DMS 273 treated with DMSO at 0.1 percent for 48 hours (cell line): Measurements from ENCODE around the gene TSPAN4.

Experiments used
- DNase-seq: peaks from one replicate; lab custom pipeline; 2025; lab: John Stamatoyannopoulos, UW

The TSPAN4 gene

DNA sequence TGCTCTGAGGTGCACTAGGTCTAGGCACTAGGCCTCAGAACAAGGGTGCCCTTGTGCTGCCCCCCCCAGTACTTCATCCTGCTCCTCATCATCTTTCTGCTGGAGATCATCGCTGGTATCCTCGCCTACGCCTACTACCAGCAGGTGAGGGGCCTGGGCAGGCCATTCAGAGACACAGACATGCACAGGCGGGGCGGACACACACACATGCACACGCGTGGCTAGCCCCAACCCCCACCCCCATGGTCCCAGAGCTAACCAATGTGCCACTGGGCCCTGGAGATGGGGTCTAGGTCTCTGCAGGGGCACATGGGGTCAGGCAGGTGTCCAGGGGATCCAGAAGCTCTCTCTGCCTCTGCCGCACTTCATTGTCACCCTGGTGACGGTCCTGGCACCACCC lies 6.0 kb upstream of the TSPAN4 start:
- no peak for DNase-seq

DNA sequence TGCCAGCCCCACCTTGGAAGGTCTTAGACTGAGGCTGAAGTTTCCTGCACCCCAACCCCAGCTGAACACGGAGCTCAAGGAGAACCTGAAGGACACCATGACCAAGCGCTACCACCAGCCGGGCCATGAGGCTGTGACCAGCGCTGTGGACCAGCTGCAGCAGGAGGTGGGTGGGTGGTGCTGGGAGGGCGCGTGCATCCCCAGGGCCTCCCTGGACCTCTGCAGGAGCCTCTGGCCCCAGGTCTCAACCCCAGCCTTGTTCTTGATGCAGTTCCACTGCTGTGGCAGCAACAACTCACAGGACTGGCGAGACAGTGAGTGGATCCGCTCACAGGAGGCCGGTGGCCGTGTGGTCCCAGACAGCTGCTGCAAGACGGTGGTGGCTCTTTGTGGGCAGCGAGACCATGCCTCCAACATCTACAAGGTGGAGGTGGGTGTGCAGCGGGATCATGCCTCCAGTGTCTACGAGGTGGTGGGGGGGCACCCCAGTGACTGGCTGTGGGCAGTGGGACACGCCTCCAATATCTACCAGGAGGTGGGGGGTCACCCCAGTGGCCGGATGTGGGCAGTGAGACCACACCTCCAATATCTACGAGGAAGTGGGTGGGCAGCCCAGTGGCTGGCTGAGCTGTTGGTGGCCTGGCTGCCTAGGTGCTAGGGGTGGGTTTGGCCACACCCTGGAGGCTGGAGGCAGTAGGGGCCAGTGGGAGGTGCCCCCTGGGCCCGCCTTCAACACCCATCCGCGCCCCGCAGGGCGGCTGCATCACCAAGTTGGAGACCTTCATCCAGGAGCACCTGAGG lies 5.3 kb upstream of the TSPAN4 start:
- DNase-seq = no peak

DNA sequence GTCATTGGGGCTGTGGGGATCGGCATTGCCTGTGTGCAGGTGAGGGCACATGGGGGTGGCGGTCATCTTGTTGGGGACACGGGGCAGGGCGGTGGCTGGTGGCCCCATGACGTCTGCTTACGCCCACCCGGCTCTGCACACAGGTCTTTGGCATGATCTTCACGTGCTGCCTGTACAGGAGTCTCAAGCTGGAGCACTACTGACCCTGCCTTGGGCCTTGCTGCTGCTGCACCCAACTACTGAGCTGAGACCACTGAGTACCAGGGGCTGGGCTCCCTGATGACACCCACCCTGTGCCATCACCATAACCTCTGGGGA lies 4.7 kb upstream of the TSPAN4 start:
- DNase-seq = no peak

DNA sequence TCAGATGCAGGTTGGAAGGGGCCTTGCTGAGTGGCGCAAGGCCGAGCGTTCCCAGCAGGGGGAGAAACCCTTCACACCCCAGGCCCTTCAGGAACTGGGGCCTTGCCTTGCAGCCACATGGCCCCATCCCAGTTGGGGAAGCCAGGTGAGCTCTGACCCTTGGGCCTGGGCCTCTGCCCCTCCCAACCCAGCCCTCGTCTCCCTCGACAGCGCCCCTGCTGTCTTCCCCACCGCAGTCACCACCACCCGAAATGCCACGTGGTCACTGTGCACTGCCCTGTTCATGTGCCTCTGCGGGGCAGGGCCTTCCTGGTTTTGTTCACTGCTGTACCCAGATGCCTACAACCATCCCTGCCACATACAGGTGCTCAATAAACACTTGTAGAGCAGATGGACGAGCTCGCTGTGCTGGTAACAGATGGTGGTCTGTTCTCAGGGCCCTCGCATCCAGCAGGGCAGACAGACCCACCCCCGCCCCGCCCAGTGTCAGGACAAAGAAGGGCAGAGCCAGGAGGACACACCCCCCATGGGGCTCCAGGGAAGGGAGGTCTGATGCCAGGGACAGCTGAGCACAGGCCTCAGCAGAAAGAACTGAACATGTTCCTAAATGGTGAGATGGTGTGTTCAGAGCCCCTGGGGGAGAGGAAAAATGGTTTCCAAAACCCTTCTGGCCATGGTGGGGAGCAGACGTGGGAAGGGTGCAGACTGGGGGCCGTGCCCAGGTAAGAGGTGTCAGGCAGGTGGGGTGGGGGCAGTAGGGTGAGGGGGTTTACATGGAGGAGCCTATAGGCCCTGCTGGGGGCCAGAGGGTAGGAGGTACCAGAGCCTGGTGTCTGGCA lies 4.0 kb upstream of the TSPAN4 start:
- peak; percentile 74 for DNase-seq

DNA sequence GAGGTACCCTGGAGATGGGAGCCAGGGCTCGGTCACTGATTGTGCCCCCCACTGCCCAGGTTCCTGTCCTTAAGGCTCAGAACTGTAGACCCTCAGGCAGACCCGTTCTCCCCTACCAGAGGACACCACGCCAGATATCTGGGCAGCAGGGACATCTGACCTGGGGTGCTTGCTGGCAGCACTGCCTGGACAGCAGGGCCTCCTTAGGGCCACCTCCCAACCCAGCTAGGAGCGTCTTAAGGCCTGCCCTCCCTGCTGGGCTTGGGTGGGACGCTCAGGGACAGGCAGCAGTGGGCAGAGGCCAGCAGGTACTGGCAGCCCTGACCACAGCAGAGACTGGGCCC lies 3.4 kb upstream of the TSPAN4 start:
- no peak for DNase-seq

DNA sequence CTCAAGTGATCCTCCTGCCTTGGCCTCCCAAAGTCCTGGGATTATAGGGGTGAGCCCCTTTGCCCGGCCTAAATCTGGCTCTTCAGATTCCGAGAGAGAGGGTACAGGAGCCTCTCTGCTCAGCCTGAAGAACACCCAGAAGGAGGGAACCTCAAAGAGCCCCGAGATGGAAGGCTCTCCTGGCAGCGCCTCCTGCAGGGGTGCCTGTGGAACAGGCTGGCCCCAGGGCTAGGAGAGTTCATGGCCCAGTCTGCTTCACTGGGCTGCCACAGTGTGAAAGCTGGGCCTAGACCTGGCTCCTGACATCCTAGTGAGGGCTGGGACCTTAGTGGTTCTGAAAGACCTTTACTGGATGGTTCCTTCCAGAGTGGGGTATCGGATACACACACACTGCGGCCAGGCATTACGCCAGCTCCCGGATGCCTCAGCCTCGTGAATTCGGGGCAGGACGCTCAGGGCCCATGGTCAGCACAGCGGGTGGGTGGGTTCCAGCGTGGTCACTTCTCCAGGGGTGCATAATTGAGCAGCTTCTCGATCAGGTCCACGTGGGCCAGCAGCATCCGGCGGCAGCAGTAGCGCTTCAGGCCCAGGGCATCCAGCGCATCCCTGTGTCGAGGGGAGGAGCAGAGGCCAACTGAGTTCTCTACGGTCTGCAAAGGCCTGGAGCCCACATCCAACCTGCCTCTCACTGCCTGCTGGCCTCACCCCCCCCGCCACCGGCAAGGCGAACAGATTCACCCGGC lies 2.6 kb upstream of the TSPAN4 start:
- DNase-seq = no peak

DNA sequence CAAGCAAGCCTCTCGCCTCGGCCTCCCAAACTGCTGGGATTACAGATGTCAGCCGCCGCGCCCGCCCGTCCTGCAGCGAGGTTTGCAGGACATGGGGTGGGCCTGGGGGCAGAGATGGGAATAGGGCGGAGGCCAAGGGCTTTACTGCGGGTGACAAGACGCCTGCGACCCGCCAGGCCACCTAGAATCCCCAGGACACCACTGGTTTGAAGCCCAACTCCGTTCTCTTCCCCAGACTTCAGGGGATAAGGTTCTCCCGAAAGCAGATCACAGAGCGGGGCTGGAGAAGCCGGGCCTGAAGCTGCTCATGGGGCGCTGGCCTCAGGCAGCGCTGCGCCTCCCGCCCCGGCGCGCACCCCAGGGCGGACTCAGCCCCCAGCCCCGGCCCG lies 677 bp upstream of the TSPAN4 start:
- DNase-seq = no peak

DNA sequence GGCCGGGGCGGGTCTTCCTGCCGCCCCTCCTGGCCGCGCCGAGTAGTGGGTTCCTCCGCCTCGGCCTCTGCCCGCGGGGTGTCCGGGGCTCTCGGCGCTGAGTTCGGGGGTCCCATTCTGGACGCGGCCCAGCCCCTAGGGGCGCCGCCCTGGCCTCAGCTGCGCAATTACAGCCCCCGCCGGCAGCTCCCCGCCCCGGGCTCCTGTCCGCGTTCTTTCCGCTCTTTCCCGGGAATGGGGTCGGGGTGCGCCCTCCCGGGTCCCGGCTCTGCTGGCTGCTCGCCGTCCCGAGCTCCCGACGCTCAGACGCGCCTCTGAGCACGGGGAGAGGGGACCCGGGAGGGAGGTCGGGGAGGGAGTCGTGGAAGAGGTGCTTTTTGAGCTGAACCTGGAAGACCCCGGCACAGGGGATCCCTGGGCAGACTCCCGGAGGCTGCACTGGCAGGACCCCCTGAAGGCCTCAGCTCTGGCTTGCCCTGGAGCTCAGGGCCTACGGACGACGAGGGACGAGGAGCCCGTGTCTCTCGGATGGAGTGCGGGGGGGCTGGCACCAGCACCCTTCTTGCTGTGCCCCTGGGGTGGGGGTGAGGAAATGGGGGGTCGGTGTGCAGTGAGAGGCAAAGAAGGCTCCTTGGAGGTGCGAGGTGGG lies 558 bp downstream of the TSPAN4 start:
- no peak for DNase-seq

DNA sequence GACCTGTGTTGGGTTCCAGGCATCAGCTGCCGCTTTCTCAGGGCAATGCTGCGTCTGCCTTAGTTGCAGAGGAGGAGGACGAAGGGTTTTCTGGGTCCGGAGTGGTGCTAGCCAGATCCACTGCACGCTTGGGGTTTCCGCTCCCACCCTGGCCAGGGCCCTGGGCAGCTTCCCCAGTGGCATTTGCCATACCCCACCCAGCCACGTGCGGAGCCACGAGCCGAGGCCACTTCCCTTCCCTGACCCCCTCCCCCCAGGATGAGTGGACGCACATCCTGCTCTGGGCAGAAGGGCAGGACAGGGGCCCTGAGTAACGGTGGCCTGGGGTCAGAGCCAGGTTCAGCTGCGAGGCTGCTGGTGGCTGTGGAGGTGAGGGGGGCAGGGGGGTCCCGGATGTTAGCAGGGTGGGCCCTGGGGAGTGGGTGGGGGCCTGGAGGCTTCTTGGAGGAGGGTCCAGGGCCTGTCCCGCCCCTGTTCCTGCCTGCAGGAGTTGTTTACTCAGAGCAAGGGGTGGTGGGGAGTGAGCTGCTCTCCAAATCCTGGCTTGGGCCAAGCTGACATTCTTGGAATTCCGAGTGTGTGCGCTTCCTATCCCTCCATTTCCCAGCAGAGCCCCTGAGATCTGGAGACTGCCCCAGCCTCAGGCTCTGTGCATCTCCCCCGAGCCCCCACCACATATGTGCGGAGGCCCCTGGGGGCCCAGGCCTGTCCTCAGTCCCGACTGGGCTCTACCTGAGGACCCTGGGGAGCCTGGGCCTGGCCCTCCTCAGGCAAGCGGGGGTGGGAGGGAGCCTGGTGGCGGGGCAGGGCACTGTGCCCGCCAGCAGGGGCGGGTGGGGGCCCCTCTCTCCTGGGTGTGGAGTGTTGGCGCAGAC lies 1.4 kb downstream of the TSPAN4 start:
- no peak for DNase-seq

DNA sequence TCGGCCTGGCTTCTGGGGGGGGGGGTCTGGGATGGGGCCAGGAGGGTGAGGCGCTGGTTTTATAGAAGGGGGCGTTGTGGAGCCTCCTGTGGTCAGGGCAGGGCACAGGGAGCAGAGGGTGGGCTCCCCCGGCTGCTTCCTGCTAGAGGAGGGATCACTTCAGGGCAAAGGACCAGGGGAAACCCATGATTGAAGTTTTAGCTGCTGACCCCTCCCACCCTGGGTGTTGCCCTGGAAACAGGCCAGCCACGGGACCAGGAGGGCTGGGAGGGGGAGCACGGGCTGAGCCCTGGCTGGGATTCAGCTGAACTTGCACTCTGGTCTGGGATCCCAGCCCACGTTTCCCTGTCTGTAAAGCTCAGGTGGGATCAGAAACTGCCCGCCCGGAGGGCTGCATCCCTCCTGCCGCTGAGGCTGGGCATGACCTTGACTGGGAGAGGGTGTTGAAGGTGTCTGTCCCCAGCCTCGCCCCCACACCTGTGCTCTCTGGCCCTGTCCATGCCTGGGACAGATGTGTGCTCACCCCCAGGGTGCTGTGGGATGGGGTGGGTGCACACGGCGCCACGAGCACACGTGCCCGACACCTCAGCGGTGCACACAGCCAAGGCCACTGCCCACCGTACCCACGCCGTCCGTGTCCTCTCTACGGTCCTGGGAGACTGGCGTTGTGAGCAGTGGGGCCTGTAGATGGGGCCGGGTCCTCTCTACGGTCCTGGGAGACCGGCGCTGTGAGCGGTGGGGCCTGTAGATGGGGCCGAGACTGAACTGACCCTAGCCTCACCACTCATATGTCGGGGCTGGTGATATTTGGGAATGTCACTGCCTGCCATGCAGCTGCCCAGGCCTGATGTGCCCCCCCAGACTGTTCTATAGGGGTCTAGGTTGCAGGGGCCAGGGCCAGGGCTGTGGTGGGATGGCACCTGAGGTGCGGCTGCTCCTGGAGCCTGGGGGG lies 2.3 kb downstream of the TSPAN4 start:
- peak; percentile 48 for DNase-seq

DNA sequence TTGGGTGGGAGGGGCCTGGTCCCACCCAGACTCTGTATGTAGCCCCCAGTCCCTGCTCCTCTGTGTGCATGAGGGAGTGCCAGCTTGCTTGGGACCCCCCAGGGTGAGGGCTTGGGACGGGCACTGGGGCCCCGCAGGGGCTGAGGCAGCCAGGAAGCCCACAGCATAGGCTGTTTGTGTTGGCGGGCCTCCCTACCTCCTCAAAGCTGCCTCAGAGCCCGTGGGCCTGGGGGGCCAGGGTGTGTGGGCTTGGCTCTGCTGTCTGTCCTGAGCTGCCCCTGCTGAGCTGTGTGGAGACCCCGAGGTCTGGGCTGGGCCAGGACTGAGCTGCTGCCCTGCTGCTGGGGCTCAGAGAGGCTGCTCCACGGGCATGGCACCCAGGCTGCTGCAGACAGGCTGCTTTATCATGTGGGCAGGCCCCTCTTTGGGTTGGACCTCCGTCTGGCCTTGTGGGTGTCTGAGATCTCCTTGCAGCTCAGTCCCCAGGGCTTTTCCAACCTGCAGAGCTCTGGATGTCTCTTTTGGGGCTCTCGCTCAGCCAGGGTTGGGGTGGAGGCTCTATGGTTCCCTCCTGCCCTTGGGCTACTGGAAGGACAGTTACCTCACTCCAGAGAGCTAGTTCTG lies 3.3 kb downstream of the TSPAN4 start:
- no peak for DNase-seq

DNA sequence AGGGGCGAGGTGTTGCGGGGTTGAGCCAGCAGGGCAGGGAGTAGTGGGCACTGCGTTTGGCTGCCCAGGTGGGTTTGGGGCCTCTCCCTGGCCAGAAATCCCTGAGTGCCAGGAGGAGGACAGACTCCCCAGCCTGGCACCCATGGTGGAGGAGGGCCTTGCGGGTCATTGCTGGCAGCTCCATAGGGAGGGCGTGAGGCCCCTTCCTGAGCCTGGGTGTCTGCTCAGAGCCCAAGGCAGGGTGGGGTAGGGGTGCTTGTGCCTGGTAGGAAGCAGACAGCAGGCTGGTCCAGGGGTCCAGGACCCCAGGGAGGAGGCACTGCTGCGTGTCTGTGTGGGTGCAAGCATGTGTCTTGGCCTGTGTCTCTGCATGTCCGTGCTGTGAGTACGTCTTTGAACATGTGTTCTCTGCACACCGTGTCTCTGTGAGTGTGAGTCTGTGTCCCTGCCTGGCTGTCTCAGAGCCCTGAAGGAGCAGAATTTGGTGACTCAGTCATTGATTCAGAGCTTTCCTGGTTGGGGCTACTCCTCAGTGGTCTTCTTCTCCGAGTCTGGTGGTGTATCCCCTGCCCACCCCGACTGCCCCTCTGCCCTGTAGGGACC lies 3.9 kb downstream of the TSPAN4 start:
- DNase-seq = no peak

DNA sequence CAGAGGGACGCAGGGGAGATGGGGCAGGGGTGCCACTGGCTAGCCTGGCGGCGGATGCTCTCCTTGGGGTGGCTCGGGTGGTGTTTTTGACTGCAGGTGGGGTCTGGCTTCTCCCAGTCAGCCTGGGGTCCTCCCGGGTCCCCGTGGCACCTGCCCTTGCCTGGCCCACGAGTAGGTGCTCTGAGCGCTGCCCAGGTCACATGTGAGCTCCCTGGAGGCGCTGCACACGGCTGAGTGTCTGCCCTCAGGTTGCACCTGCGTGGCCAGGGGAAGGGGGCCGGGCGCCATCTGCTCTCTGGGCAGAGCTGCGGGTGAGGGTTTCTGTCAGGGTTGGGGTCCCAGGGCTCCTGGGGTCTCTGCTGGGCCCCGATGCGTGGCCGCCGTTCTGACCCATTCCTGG lies 5.2 kb downstream of the TSPAN4 start:
- DNase-seq = no peak

DNA sequence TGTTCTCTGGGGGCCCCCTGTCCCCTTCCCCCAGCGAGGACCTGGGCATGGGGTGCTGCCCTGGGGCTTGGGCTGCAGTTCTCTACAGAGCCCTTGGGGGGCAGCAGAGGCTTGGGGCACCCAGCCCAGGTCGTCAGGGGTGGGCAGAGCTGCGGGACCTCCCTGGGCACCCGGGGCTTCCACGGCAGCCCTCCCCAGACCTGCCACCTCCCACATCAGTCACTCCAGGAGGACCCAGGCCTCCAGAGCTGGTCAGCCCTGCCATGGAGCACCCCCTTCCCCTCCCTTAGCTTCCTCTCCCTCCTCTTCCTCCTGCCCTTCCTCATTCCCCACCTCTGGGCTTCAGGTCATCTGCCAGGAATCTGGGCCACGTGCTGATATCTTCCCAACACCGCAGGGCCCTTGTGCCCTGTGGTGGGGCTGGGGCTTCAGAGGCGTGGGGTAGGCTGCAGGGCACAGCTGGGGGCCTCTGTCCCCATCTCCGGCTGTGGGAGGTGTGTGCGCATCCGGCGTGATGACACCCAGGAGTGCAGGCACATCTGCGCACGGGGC lies 5.8 kb downstream of the TSPAN4 start:
- DNase-seq = no peak

DNA sequence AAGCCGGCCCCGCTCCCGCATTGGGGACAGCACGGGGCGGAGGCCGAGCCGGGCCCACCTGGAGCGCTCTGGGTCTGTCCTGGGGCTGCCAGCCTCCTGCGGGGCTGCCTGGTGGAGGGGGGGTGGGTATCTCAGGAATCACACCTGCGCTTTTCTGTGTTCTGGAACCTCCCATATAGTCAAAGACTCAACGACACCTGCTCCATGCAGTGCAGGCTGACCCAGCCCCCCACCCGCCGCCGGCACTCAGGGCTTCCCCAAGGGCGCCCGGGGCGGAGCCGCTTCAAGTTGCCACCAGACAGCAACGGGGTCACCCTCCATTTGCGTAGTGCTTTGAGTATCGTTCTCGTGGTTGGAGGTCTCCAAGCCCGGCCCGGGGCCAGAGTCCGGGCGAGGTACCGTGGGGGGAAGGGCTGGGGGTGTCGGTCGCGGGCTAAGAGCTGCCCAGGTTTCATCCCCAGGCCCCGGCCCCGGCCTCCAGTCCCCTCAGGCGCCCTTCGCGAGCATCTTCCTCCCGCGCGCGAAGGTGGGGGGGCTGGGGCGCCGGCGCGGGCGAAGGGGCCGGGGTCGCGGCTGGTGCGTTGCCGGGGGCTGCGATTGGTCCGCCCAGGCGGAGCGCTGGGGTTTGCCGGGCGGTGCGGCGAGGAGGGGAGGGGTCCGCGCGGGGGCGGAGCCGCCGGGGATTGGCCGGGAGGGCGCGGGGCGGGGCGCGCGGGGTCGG lies 6.6 kb downstream of the TSPAN4 start:
- no peak for DNase-seq

DNA sequence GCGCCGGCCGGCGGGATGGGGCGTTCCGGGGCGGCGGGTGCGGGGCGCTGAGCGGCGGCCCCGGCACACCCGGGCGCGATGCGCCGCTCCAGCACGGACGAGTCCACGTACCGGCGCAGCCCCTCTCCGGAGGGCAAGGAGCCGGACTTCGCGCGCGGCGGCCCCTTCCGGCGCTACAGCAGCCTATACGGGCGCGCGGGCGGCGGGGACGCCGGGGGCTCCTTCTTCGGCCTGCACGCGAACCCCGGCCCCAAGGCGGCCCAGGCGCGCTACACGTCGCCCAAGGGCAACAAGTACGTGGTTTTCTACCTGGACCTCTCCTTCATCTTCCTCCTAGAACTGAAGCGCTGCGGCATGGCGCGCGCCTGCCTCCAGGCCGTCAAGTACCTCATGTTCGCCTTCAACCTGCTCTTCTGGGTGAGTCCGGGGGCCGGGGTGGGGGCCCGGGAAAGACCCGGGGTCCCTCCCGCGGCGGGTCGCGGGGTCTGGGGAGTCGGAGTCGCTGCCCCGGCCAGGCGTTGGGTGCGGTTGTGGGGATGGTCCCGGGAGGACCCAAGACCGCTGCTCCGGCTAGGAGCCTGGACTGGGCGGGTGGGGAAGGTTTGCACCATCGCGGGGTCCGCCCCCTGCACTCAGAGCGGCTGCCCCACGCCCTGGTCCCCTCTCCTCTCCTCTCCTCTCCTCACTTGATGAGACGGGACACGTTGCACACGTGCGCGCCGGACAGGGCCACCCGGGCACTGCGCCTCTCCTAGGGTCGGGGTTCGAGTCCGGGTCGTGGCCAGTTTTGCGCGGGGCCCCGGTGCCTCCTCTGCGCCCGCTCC lies 7.5 kb downstream of the TSPAN4 start:
- DNase-seq = no peak
